ENCODE measurements around the gene CHD9NB. TPM values are rescaled to one million over a fixed set of nuclear protein-coding genes. Genes with fewer than 3 reads are reported as not detected.

Gene CHD9NB
- total and polyA plus RNA-seq, 4 experiments from 2014 or later: not detected

- Mint-ChIP-seq H3K27ac (no peak overlapping the region), H3K27me3 (peaks cover 0 to 5% of the 10 kb centered on the region in 2 donors), H3K9me3 (peaks cover 0 to 4% (median 0%) of the 10 kb centered on the region in 8 donors), H3K4me3 (no peak overlapping the region), H3K4me1 (no peaks in the 10 kb centered on the region), H3K36me3 (no peaks in the 10 kb centered on the region)
- Histone ChIP-seq H3K27me3 (ENCODE audit: insufficient read depth, low read length) (no peaks in the 10 kb centered on the region), H3K27ac (ENCODE audit: low read depth, low read length) (no peak overlapping the region), H3K4me3 (ENCODE audit: low read length in 2 of 2) (no peak overlapping the region), H3K4me1 (ENCODE audit: insufficient read depth, low read length) (no peaks in the 10 kb centered on the region), H3K9me3 (ENCODE audit: control insufficient read depth in 1 of 2, low read length in 2 of 2) (no peaks in the 10 kb centered on the region), H3K36me3 (ENCODE audit: insufficient read depth, low read length) (no peaks in the 10 kb centered on the region)
- POLR2A ChIA-PET (ENCODE audit: partially characterized antibody): no interaction called here
- intact Hi-C loops (cut with micrococcal nuclease): no loop called here
- DNase-seq: no peak
- CTCF ChIA-PET (ENCODE audit: partially characterized antibody): no interaction called here
These were observed 59.5 kb downstream of the CHD9NB start for GRCh38 chr16:52993179-52993578.

DNA sequence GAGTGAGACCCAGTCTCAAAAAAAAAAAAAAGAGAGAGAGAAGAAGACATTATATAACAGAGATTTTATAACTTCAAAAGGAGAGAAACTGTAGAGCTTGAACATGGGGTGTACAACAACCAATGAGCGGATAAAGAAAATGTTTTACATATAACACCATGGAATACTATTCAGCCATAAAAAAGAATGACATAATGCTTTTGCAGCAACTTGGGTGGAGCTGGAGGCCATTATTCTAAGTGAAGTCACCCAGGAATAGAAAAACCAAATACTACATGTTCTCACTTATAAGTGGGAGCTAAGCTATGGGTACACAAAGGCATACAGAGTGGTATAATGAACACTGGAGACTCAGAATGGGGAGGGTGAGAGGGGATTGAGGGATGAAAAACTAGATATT, 61.1 kb downstream of the CHD9NB start:
- H3K27ac Mint-ChIP-seq: no peak overlapping the region
- H3K27me3 Mint-ChIP-seq: peaks cover 0 to 5% of the 10 kb centered on the region in 2 donors
- intact Hi-C loops (cut with micrococcal nuclease): no loop called here
- no peaks in the 10 kb centered on the region for H3K4me1 Mint-ChIP-seq
- no peak overlapping the region for H3K27ac ChIP-seq (ENCODE audit: low read depth, low read length)
- no peak for DNase-seq
- H3K9me3 ChIP-seq (ENCODE audit: control insufficient read depth in 1 of 2, low read length in 2 of 2): no peaks in the 10 kb centered on the region
- H3K9me3 Mint-ChIP-seq: peaks cover 0 to 4% (median 0%) of the 10 kb centered on the region in 8 donors
- H3K36me3 ChIP-seq (ENCODE audit: insufficient read depth, low read length): no peaks in the 10 kb centered on the region
- no peaks in the 10 kb centered on the region for H3K27me3 ChIP-seq (ENCODE audit: insufficient read depth, low read length)
- no peak overlapping the region for H3K4me3 ChIP-seq (ENCODE audit: low read length in 2 of 2)
- H3K36me3 Mint-ChIP-seq: no peaks in the 10 kb centered on the region
- H3K4me3 Mint-ChIP-seq: no peak overlapping the region
- no peaks in the 10 kb centered on the region for H3K4me1 ChIP-seq (ENCODE audit: insufficient read depth, low read length)
- ChIA-PET CTCF (ENCODE audit: partially characterized antibody) (no interaction called here), POLR2A (ENCODE audit: partially characterized antibody) (no interaction called here)

Other genes starting within 250 kb of the CHD9NB start
- 10 to 100 TPM; 47.0 to 49.7 TPM for gene CHD9, start 2.1 kb upstream of the CHD9NB start, total RNA-seq
- gene CHD9, start 2.1 kb upstream of the CHD9NB start, polyA plus RNA-seq: 10 to 100 TPM; 22.9 to 31.9 TPM

All from CD4-positive, alpha-beta memory T cell (primary cell).